Esophagus squamous epithelium (tissue), 4 donors: ENCODE results near the gene TXNDC17.

Experiments used
- CTCF ChIP-seq, 6 experiments: fragments of 450-650 bp in 4 of 6; fragments of 200-600 bp in 2 of 6; sonication (generic) in 2 of 6; IDR thresholded peaks; one replicate each; pipeline ENCODE4 v1.5.1; 2016 to 2019; ENCODE audit warnings: antibody characterized with exemption in 6 of 6, mild to moderate bottlenecking in 4 of 6, moderate library complexity in 4 of 6
- POLR2A ChIP-seq, 4 donors: fragments of 450-650 bp; IDR thresholded peaks; one replicate each; pipeline ENCODE4 v1.6.1; 2017; ENCODE audit warnings: antibody characterized with exemption in 4 of 4, mild to moderate bottlenecking in 4 of 4, moderate library complexity in 3 of 4

- TF ChIP-seq CTCF (IDR thresholded peaks at IDR 0.05), result no peak
- TF ChIP-seq POLR2A (IDR thresholded peaks at IDR 0.05), result no peak
These were observed 38.4 kb downstream of the TXNDC17 start for GRCh38 chr17:6679241-6679640.
